ENCODE measurements around the gene ENKUR.
"Not testable (repeated sequence)": the region's sequence is repeated elsewhere in the genome, so short reads cannot be mapped to it uniquely, and the experiment has no call there.

Gene ENKUR

DNA sequence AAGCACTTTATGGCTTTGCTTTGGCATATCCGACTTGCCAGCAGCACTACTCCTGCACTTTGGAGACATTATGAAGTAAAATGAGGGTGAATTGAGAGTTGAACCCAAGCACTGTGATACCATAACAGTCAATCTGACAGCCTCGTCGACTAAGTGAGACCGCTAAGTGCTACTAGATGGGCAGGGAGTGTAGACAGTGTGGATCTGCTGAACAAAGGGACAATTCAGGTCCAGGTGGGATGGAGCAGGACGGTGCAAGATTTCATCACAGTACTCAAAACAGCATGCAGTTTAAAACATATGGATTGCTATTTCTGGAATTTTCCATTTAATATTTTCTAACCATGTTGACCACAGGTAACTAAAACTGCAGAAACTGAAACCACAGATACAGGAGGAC lies 42.8 kb downstream of the ENKUR start:
- DNase-seq (ENCODE audit: low read depth in 2 of 2): no peak

DNA sequence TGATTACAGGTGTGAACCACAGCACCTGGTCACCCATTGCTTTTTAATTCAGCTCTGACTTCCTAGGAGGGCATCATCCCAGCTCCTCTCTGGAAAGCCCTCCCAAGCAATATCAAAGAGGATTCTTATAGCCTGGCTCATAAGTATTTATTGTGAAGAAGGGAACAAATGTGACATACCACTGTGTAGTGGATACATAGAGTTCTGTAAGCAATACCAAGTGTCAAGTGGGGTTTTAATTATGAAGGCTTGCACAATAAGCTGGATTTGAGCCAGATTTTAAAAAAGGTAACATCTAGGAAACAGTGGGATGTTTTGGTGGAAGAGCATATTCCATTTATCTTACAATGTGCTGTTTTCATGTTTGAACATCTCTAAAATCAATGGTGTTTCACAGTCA lies 44.6 kb downstream of the ENKUR start:
- DNase-seq (ENCODE audit: low read depth in 2 of 2): no peak

DNA sequence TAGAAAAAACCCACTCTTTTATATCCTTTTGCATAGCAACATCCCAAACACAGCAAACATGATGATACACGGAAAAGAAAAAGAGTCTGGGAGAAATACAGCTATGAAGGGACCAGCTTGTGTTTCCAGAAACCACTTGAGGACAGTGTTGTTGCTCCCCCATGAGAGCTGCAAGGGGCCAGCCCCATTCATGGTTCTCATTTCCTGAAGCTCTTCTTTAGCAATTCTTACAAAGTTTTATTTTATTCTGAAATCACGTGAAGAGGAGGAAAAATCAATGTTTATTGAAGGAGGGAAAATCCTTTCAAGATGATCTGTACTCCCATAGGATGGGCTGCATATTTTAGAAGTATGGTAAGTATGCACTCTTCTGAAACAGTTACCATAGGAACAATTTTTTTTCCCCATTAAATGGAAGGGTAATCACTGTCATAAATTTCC lies 46.1 kb downstream of the ENKUR start:
- DNase-seq (ENCODE audit: low read depth in 2 of 2): no peak

DNA sequence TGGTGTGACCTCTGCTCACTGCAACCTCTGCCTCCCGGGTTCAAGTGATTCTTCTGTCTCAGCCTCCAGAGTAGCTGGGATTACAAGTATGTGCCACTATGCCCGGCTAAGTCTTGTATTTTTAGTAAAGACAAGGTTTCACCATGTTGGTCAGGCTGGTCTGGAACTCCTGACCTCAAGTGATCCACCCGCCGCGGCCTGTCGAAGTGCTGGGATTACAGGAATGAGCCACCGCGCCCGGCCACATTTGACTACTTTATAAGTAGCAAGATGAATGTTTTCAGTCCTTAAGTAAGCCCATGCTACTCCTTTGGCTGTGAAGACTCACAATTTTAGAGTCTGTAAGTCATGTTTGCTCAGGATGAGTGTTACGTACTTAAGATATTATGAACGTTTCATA lies 47.0 kb downstream of the ENKUR start:
- not testable (repeated sequence) for DNase-seq (ENCODE audit: low read depth in 2 of 2)

DNA sequence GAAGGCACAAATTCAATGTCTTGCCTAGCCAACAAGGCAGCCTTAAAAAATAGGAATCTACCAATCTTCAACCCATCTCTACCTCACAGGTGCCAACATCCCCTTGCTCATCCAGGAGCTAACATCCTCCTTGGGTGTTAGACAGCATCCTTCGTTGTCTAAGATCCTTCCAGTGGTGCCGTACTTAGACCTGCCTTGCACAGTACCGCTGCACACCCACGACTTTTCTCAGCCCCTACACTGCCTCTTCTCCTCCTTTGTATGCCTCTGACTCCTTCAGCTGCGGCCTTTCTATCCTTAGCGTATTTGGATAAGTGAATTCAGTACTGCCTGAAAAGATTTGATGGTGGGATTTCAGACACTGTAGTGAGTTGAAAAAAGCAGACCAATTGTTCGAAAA lies 47.6 kb downstream of the ENKUR start:
- DNase-seq (ENCODE audit: low read depth in 2 of 2): no peak

DNA sequence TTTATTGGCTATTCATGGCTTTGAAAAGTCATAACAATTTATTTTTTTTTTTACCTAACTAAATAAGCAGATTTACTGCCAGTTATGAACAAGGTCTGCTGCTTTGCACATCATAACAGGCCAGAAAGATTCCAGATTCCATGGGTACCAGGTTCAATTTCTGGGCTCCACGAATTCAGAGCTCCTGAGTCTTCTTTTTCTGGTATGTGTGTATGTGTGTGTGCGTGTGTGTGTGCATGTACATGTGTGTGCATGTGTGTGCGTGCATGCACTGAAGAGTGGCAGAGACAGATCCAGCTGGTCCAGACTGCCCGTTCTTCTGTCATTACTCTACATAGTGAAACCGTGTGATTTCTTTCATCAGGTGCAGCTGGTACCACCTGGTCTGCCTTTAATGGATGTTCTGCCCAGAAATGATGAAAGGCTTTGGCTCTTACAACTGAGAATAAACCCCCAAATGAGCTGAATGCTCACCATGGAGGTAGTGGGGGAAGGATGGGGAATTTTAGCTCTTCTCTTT lies 48.9 kb downstream of the ENKUR start:
- DNase-seq (ENCODE audit: low read depth in 2 of 2): no peak

DNA sequence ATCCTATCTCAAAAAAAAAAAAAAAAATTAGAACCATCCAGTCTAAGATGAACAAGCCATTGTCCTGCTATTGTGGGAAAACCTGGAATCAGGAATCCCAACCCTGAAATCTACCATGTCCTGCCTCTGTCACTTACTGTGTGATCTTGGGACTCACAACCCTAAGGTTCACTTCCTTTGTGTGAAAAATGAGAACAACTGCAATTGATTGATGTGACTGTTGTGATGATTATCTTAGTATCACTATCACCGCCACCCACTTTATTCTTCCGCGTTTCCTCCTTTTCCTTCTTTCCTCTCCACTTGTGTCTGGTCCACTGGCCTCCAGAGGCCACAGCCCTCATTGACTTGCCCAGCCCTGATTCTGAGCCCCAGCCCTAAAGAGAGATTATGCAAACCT lies 50.9 kb downstream of the ENKUR start:
- DNase-seq (ENCODE audit: low read depth in 2 of 2): no peak

DNA sequence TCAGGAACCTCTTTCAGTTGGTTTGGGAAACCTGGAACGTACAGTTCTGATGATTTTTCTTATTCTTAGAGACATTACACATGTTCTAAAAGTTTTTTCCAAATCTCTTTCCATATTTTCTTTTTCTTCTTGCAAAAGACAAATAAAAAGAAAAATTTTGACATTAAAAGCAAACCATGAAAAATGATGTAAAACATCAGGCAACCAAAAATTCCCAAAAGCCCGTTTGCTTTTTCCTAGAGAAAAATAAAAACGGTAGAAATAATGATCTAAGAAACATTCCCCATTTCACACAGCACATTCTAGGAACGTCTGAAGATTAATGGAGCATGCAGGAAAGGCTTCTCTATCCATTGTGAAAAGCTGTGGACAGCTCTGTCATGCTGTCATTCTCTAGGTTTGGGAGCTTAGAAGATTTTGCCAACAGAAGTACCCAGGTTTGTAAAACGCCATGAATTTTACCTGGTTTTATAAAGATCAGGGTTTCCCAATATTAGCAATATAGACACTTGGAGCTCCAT lies 52.4 kb downstream of the ENKUR start:
- no peak for DNase-seq (ENCODE audit: low read depth in 2 of 2)

DNA sequence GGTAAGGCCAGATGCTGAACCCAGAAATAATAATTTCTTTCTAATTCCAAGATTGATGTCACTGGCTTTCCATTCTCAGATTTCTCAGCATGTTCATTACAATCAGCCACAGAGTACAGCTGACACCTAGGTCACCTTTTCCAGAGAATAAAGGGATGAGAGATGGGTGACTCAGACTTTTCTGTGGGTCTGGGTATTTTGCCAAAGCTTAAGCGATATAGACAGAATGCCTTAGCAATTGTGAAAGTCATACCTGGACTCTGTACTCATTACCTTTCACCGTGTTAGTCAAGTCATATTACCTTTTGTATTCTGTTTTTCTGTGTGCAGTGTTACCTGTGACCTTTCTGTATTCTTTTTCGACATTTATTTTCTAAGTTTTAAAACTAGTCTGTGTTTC lies 53.0 kb downstream of the ENKUR start:
- DNase-seq (ENCODE audit: low read depth in 2 of 2): no peak

DNA sequence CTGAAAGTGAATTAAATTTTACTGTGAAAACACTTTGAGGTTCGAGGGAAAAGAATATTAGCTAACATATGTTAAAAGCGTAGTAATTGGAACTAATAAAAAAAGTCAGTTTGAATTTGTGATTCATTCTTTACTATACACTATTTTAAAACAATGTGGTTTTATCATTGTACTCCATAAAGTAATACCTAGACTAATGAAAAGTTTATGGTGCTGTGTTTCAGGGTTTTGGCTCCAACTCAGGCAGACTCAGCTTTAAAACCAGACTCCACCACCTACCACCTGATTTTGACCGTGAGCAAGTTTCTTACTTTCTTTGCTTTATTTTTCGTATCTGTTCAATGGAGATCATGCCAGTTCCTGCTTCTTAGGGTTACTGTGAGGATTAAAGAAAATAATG lies 54.4 kb downstream of the ENKUR start:
- no peak for DNase-seq (ENCODE audit: low read depth in 2 of 2)

DNA sequence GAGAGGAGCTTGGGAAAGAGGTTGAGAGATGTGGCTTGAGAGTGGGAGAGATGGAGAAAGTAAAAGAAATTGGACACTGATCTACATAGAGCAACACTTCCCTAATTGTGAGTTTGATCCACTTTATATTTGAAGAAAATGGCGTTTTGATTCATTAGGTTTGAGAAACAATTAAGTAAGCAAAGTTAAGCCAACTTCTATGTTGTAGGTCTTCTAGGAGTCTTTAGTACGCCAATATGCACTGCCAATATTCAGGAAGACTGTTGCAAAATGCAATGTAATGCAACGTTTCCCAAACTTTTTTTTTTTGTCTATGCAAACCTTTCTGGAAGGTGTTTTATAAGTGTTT lies 56.6 kb downstream of the ENKUR start:
- DNase-seq (ENCODE audit: low read depth in 2 of 2): no peak

DNA sequence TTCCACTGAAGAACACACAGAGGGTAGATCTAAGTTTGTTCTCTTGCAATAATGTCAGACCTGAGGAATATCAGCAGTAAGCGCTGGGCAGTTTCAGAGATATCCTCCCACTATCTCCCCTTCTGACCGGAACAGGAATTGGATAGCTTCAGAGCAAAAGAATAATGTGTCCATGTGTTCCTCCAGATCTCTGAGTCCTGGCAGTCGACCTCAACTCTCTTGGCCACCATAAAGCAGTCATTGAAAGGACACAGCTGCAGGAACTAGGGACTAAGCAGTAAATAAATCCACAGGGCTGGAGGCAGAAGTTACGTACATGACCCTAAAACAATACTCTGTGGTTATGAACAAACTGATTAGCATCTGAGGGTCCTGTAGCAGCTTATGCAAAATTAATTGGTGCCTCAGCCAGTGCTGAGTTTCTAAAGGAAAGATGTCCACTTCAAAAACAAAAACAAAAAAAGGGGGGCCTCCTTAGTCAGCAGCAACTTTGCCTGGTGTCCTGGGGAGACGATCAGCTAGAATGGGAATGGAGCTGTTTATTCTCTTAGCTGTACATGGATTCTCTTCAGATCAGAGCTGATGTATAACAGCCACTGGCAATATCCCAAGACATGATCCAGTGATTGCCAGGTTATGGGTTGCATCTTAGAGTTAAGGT lies 57.1 kb downstream of the ENKUR start:
- no peak for DNase-seq (ENCODE audit: low read depth in 2 of 2)

DNA sequence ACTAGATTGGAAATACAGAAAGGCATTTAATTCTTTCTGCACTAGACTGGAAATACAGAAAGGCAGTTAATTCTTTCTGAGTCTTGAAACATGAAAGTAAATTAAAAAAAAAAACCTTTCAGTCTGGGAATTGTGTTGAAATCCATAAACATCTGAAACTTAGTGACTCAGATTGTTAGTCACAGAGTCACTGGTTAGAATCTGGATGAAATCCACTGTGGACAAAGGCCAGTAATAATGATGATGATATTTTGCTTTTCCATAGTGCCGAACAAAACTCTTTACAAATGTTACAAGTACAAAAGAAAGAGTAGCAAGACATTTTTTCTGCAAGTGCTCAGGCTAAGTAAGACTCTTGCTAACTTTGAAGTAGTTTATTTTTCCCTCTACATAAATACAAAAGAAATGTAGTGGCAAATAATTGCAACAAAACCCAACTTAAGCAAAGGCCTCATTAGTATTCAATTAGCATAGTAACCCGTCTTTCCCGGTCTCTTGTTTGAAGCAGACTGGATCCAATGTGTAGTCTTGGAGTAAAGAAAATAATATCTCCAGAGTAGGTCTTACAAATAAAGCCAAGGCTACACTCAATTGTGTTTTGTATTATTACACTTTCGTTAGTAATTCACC lies 57.8 kb downstream of the ENKUR start:
- no peak for DNase-seq (ENCODE audit: low read depth in 2 of 2)

DNA sequence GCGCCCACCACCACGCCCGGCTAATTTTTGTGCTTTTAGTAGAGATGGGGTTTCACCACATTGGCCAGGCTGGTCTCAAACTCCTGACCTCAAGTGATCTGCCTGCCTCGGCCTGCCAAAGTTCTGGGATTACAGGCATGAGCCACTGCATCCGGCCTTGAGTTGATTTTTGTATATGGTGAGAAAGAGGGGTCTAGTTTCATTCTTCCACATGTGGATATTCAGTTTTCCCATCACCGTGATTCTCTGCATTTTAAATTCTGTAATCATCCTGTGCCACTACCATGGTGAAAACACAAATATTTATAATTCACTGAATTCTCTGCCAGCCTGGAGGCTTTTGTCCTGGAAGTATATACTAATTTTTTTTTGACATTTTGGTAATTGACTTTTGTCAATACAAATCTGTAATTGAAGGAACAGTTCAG lies 58.3 kb downstream of the ENKUR start:
- not testable (repeated sequence) for DNase-seq (ENCODE audit: low read depth in 2 of 2)

DNA sequence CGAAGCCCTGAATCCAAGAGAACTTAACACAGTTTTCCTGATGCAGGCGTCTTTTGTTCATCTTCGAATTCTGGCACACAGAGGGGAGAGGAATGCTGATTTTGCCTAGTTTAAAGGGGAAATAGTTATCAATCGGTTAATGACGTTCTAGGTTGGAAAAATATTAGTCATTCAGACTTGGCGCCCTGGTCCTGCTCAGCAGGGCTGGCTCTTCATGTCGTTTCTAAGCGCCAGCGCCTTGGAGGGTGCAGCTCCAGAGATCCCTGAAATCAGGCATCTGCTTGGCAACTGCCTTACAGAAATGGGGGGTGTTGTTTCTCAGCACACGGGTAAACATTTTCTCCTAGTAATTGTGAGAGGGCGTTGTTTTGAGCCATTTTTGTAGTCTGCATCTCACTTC lies 62.3 kb downstream of the ENKUR start:
- no peak for DNase-seq (ENCODE audit: low read depth in 2 of 2)

DNA sequence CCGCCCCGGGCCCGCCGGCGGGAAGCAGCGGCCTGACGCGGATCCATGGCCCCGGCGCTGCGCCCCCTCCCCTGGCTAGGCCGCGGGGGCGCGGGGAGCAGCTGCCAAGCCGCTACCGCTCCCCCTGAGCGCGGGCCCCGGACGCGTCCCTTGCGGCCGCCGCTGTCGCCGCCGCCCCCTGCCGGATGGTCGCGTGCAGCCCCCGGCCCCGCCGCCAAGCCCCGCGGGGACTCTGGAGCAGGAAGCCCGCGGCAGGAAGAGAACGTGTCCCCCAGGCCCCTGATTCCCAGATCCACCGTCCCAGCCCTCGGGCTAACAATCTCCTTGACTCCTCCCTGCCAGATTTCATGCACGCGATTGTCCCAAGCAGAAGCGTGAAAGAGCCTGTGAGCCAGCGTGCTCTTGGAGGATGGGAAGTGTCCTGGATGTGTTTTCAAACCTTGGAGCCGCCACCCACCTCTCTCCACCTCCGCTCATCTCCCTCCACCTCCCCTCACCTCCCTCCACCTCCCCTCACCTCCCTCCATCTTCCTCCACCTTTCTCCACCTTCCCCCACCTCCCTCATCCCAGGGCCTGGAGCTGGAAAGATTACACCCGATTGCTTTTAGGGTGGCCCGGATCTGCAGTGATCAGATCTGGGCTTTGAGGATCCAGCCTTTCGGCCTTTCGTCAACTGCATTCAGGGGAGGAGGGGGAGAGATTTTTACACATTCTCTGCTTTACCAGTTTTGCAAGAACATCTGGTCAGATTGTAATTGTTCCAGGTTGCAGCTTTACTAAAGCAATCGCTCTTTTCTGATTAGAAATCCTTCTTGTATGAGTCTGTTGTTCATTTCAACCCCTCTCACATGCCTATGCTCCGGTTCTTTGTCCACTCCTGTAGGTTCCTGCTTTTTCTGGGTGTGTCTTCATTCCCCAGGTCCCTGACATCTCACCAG lies 63.0 kb downstream of the ENKUR start:
- DNase-seq (ENCODE audit: low read depth in 2 of 2): peak; percentile 19 to 20

DNA sequence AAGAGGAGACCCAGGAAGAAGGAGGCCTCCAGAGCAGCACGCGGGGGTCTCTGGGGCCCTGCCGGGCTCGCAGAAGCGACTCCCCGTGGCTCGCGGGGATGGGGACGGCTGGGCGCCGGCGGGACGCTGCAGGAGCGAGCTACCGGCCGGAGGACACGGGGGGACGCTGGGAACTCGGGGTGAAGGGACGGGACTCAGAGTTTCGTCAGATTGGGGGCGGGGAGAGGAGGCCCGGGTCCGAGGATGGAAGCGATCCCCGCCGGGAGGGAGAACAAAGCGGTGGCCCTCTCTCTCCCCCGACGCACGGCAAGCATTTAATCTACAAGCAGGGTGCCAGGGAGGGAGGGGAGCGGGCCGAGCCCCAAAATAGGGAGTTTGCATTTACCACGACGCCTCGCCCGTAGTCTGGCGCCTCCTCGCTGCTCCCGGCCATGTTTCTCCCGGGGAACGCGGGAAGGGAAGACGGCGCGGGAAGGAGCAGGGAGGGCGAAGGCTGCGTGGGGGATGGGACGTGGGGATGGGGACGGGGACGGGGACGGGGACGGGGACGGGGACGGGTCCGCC lies 63.7 kb downstream of the ENKUR start, which contains the start of gene PRTFDC1:
Gene PRTFDC1, minus strand, starts transcription at position 464 of the 564 bp plus-strand sequence. Its CDS starts 31 bp downstream, at position 433.
- peak in 1 of 2 donors; percentile 6 for DNase-seq (ENCODE audit: low read depth in 2 of 2)

DNA sequence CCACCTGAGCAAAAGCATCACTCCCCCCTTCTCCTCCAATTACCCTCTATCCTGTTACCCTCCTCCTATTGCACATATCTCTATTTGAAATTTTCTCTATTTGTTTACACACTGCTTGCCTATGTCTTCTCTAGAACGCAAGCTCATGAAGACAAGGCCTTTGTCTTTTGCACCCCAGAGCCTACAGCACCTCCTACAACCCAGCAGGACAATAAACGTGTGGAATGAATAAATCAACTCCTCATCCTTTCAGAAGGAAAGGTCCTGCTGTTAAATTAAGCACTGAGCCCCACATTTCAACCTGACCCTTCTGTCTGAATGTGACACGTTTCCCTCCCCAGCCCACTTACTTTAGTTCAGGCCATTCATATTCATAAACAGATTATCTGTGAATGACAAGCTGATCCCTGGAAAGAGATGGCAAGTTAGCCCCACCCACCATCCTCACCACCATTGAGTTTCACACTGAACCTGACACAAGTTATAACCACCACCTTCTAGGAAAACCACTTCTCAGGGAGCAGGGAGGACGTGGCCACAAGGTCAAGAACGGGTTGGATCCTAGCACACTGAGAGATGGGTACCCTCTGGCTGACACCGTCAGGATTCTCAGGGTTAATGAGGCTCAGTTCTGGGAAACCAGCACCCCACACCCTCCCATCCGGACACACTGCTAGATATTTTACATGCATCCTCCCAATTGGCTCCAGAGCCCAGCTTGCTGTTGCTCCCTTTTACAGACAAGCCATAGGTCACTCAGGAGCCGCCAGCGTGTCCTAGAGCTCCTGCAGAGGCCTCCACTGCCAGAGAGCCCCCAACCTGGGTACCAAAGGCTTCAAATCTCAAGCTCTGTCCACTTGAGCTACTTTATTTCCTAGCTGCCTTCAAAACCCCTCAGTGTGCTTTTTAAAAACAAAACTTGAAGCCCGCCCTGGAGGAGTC lies 64.5 kb downstream of the ENKUR start:
- no peak for DNase-seq (ENCODE audit: low read depth in 2 of 2)

DNA sequence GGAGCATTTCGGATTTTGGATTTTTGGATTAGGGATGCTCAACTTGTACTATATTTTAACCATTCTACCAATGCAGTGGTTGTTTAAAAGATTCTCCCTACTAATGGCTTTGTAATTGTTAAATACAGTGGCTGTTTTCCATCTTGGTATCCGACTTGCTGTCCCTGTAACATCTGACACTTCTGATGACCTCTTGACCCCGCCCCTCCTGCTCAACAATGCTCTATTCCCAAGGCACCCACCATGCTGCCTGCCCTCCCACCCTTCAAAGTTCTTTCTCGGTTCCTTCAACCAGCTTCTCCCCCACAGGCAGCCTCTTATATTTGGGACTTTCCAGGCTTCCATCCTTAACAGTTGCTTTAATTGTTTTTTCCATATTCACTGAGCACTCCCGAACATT lies 65.5 kb downstream of the ENKUR start:
- no peak for DNase-seq (ENCODE audit: low read depth in 2 of 2)

DNA sequence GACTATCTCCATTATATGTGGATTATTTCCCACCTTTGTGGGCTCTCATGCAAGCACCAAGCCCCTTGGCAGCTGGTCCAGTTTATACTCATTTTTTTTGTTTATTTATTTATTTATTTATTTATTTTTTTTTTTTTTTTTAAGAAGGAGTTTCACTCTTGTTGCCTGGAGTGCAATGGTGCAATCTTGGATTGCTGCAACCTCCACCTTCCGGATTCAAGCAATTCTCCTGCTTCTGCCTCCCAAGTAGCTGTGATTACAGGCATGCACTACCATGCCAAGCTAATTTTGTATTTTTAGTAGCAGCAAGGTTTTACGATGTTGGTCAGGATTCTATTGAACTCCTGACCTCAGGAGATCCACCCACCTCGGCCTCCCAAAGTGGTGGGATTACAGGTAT lies 66.3 kb downstream of the ENKUR start:
- no peak for DNase-seq (ENCODE audit: low read depth in 2 of 2)
